ENCODE measurements around the gene SSBP3.
"Not testable (repeated sequence)": the region's sequence is repeated elsewhere in the genome, so short reads cannot be mapped to it uniquely, and the experiment has no call there.

The SSBP3 gene

GRCh38 chr1:54244655-54245054, 161.5 kb downstream of the SSBP3 start:
- no peak for DNase-seq (ENCODE audit: low read depth in 3 of 3)

- DNase-seq (ENCODE audit: low read depth in 3 of 3) = no peak
Observed at GRCh38 chr1:54243022-54243421, 163.2 kb downstream of the SSBP3 start.

- no peak for DNase-seq (ENCODE audit: low read depth in 3 of 3)
Observed at GRCh38 chr1:54241364-54241763, 164.8 kb downstream of the SSBP3 start.

GRCh38 chr1:54240741-54241335, 165.4 kb downstream of the SSBP3 start:
- no peak for DNase-seq (ENCODE audit: low read depth in 3 of 3)

GRCh38 chr1:54239631-54240031, 166.6 kb downstream of the SSBP3 start:
- DNase-seq (ENCODE audit: low read depth in 3 of 3) = no peak

- no peak for DNase-seq (ENCODE audit: low read depth in 3 of 3)
Observed at GRCh38 chr1:54239035-54239383, 167.2 kb downstream of the SSBP3 start.

GRCh38 chr1:54238353-54239034, 167.7 kb downstream of the SSBP3 start:
- no peak for DNase-seq (ENCODE audit: low read depth in 3 of 3)

- no peak for DNase-seq (ENCODE audit: low read depth in 3 of 3)
Observed at GRCh38 chr1:54237586-54237985, 168.6 kb downstream of the SSBP3 start.

- no peak for DNase-seq (ENCODE audit: low read depth in 3 of 3)
Observed at GRCh38 chr1:54234284-54234683, 171.9 kb downstream of the SSBP3 start.

GRCh38 chr1:54233196-54233595, 173.0 kb downstream of the SSBP3 start:
- DNase-seq (ENCODE audit: low read depth in 3 of 3) = not testable (repeated sequence)

- peak; percentile 38 to 50 (median 49) for DNase-seq (ENCODE audit: low read depth in 3 of 3)
Observed at GRCh38 chr1:54230507-54231339, 175.5 kb downstream of the SSBP3 start.

GRCh38 chr1:54229281-54229891, 176.8 kb downstream of the SSBP3 start:
- DNase-seq (ENCODE audit: low read depth in 3 of 3) = peak; percentile 12 to 30 (median 21)

- DNase-seq (ENCODE audit: low read depth in 3 of 3) = no peak
Observed at GRCh38 chr1:54228638-54229079, 177.5 kb downstream of the SSBP3 start.

GRCh38 chr1:54227891-54228310, 178.3 kb downstream of the SSBP3 start:
- no peak for DNase-seq (ENCODE audit: low read depth in 3 of 3)

- DNase-seq (ENCODE audit: low read depth in 3 of 3) = no peak
Observed at GRCh38 chr1:54227091-54227602, 179.0 kb downstream of the SSBP3 start.

- DNase-seq (ENCODE audit: low read depth in 3 of 3) = no peak
Observed at GRCh38 chr1:54225986-54226559, 180.1 kb downstream of the SSBP3 start.

GRCh38 chr1:54225378-54225777, 180.8 kb downstream of the SSBP3 start:
- DNase-seq (ENCODE audit: low read depth in 3 of 3) = no peak

GRCh38 chr1:54224233-54224632, 182.0 kb downstream of the SSBP3 start:
- DNase-seq (ENCODE audit: low read depth in 3 of 3) = no peak

- no peak for DNase-seq (ENCODE audit: low read depth in 3 of 3)
Observed at GRCh38 chr1:54223441-54224202, 182.6 kb downstream of the SSBP3 start.

- DNase-seq (ENCODE audit: low read depth in 3 of 3) = no peak
Observed at GRCh38 chr1:54222711-54223110, 183.5 kb downstream of the SSBP3 start.

Data from stimulated activated CD4-positive, alpha-beta T cell treated with anti-CD3 and anti-CD28 coated beads, TNF-alpha, amount 100 ng/mL, for 48 hours (primary cell).